ENCODE data around the gene CPXM1. TPM values are rescaled to one million over a fixed set of nuclear protein-coding genes. Genes with fewer than 3 reads are reported as not detected.
A peak's percentile ranks its signal among the peaks of the same experiment; 100 is the strongest.
"Not testable (repeated sequence)": the region's sequence is repeated elsewhere in the genome, so short reads cannot be mapped to it uniquely, and the experiment has no call there.

CPXM1 gene
- total RNA-seq, 2 donors from 2014 or later = 80.1 to 106 TPM

DNA sequence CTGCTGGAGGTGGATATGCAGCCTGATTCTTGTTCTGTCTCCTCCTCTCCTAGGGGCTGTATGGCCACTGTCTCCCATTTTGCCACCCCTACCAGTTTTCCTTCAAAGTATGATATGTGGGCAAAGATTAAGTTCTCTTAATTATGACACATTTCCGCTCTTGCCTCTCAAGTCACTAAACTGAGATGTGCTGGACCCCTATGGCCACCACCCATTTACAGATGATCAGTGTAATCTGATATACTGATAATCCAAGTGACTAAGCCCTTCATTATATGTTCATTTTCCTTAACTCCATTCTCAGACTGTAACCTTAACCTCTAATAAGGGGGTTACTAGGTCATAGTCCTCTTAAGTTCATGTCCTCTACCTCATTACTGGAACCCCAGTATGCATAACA, 13.6 kb upstream of the CPXM1 start:
- H3K4me3 ChIP-seq (ENCODE audit: low read length) = no peak overlapping the region
- H3K9ac ChIP-seq (ENCODE audit: extremely low read depth, low read length, poor library complexity, severe bottlenecking) = no peak overlapping the region
- 67 to 93% methylated on average over 1 of the region's 1 CpG for WGBS, 2 experiments (ENCODE audit: insufficient coverage in 1 of 2, insufficient read length in 1 of 2)
- H3K9me3 ChIP-seq (ENCODE audit: control insufficient read depth, low read length) = peaks cover 9% of the 10 kb centered on the region
- Mint-ChIP-seq H3K4me1 (peaks cover 11% of the 10 kb centered on the region), H3K4me3 (no peak overlapping the region), H3K27me3 (ENCODE audit: insufficient read depth) (peaks cover 53% of the 10 kb centered on the region), H3K27ac (no peak overlapping the region), H3K9me3 (peaks cover 23% of the 10 kb centered on the region), H3K36me3 (ENCODE audit: low read depth) (no peaks in the 10 kb centered on the region)
- DNase-seq = peak; percentile 30
- H3K4me1 ChIP-seq (ENCODE audit: control insufficient read depth, insufficient read depth, low read length) = peaks cover 5% of the 10 kb centered on the region
- TF ChIP-seq, protein P1, sequence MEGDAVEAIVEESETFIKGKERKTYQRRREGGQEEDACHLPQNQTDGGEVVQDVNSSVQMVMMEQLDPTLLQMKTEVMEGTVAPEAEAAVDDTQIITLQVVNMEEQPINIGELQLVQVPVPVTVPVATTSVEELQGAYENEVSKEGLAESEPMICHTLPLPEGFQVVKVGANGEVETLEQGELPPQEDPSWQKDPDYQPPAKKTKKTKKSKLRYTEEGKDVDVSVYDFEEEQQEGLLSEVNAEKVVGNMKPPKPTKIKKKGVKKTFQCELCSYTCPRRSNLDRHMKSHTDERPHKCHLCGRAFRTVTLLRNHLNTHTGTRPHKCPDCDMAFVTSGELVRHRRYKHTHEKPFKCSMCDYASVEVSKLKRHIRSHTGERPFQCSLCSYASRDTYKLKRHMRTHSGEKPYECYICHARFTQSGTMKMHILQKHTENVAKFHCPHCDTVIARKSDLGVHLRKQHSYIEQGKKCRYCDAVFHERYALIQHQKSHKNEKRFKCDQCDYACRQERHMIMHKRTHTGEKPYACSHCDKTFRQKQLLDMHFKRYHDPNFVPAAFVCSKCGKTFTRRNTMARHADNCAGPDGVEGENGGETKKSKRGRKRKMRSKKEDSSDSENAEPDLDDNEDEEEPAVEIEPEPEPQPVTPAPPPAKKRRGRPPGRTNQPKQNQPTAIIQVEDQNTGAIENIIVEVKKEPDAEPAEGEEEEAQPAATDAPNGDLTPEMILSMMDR (conservative IDR thresholded peaks at IDR 0.05) = no peak
- H3K27ac ChIP-seq (ENCODE audit: low read depth, low read length) = no peak overlapping the region
- peaks cover 6% of the 10 kb centered on the region for H3K27me3 ChIP-seq (ENCODE audit: control insufficient read depth, insufficient read depth, low read length, poor library complexity, severe bottlenecking)
- no peaks in the 10 kb centered on the region for H3K36me3 ChIP-seq (ENCODE audit: control insufficient read depth, insufficient read depth, low read length)

DNA sequence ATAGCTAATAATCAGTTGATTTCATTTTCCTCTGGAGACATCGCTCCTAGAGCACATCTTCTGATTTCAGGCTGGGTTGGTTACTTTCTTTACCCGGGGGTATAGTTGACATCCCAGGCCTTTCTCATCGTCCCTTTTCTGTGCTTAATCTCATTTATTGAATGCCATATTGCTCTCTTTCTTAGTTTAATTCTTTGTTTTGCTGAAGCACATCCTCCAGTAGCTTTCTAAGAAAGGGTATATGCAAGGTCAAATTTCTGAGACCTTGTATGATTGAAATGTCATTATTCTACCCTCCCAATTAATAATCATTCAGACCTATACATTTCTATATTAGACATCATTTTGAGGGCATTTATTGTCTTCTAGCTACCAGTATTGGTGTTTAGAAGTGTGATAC, 11.8 kb upstream of the CPXM1 start:
- 79 to 85% methylated on average over 3 of the region's 3 CpGs for WGBS, 2 experiments (ENCODE audit: insufficient coverage in 1 of 2, insufficient read length in 1 of 2)
- no peaks in the 10 kb centered on the region for H3K36me3 ChIP-seq (ENCODE audit: control insufficient read depth, insufficient read depth, low read length)
- Mint-ChIP-seq H3K36me3 (ENCODE audit: low read depth) (no peaks in the 10 kb centered on the region), H3K4me3 (no peak overlapping the region), H3K27ac (no peak overlapping the region), H3K4me1 (peaks cover 11% of the 10 kb centered on the region), H3K9me3 (peaks cover 23% of the 10 kb centered on the region), H3K27me3 (ENCODE audit: insufficient read depth) (peaks cover 51% of the 10 kb centered on the region)
- H3K9me3 ChIP-seq (ENCODE audit: control insufficient read depth, low read length) = peaks cover 9% of the 10 kb centered on the region
- DNase-seq = peak; percentile 6
- TF ChIP-seq, protein P1 (conservative IDR thresholded peaks at IDR 0.05) = no peak
- no peak overlapping the region for H3K4me3 ChIP-seq (ENCODE audit: low read length)
- no peak overlapping the region for H3K9ac ChIP-seq (ENCODE audit: extremely low read depth, low read length, poor library complexity, severe bottlenecking)
- H3K27ac ChIP-seq (ENCODE audit: low read depth, low read length) = no peak overlapping the region
- peaks cover 8% of the 10 kb centered on the region for H3K27me3 ChIP-seq (ENCODE audit: control insufficient read depth, insufficient read depth, low read length, poor library complexity, severe bottlenecking)
- peaks cover 5% of the 10 kb centered on the region for H3K4me1 ChIP-seq (ENCODE audit: control insufficient read depth, insufficient read depth, low read length)

GRCh38 chr20:2809690-2810089, 9.3 kb upstream of the CPXM1 start:
- Histone ChIP-seq H3K27me3 (ENCODE audit: control insufficient read depth, insufficient read depth, low read length, poor library complexity, severe bottlenecking) (peaks cover 33% of the 10 kb centered on the region), H3K4me1 (ENCODE audit: control insufficient read depth, insufficient read depth, low read length) (peaks cover 5% of the 10 kb centered on the region), H3K27ac (ENCODE audit: low read depth, low read length) (no peak overlapping the region), H3K9me3 (ENCODE audit: control insufficient read depth, low read length) (peaks cover 9% of the 10 kb centered on the region), H3K36me3 (ENCODE audit: control insufficient read depth, insufficient read depth, low read length) (no peaks in the 10 kb centered on the region), H3K4me3 (ENCODE audit: low read length) (no peak overlapping the region), H3K9ac (ENCODE audit: extremely low read depth, low read length, poor library complexity, severe bottlenecking) (no peak overlapping the region)
- no peak for DNase-seq
- Mint-ChIP-seq H3K27ac (no peak overlapping the region), H3K4me1 (peaks cover 8% of the 10 kb centered on the region), H3K36me3 (ENCODE audit: low read depth) (no peaks in the 10 kb centered on the region), H3K27me3 (ENCODE audit: insufficient read depth) (peaks cover 72% of the 10 kb centered on the region), H3K4me3 (no peak overlapping the region), H3K9me3 (peaks cover 23% of the 10 kb centered on the region)
- WGBS, 2 experiments (ENCODE audit: insufficient coverage in 1 of 2, insufficient read length in 1 of 2) = 94 to 96% methylated on average over 7 to 10 of the region's 10 CpGs
- TF ChIP-seq, protein P1 (conservative IDR thresholded peaks at IDR 0.05) = no peak

DNA sequence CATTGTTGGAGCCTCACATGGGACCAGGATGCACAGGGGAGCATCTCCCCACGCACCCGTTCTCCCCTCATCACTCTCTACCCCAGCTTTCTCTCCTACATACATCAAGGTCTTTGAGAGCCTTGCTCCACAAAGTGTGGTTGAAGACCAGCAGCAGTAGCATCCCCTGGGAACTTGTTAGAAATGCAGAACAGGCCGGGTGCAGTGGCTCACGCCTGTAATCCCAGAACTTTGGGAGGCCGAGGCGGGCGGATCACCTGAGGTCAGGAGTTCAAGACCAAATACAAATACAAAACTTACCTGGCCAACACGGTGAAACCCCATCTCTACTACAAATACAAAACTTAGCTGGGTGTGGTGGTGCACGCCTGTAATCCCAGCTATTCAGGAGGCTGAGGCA, 7.5 kb upstream of the CPXM1 start:
- not testable (repeated sequence) for H3K4me3 Mint-ChIP-seq; H3K4me1 Mint-ChIP-seq; H3K27ac ChIP-seq (ENCODE audit: low read depth, low read length); H3K36me3 ChIP-seq (ENCODE audit: control insufficient read depth, insufficient read depth, low read length); H3K4me3 ChIP-seq (ENCODE audit: low read length); H3K27ac Mint-ChIP-seq; H3K9ac ChIP-seq (ENCODE audit: extremely low read depth, low read length, poor library complexity, severe bottlenecking); H3K4me1 ChIP-seq (ENCODE audit: control insufficient read depth, insufficient read depth, low read length); H3K36me3 Mint-ChIP-seq (ENCODE audit: low read depth); DNase-seq; H3K9me3 ChIP-seq (ENCODE audit: control insufficient read depth, low read length)
- peaks cover 84% of the 10 kb centered on the region for H3K27me3 Mint-ChIP-seq (ENCODE audit: insufficient read depth)
- H3K27me3 ChIP-seq (ENCODE audit: control insufficient read depth, insufficient read depth, low read length, poor library complexity, severe bottlenecking) = peaks cover 51% of the 10 kb centered on the region
- peaks cover 18% of the 10 kb centered on the region for H3K9me3 Mint-ChIP-seq
- WGBS, 2 experiments (ENCODE audit: insufficient coverage in 1 of 2, insufficient read length in 1 of 2) = 92 to 100% methylated on average over 1 to 8 of the region's 9 CpGs

All from endodermal cell (in vitro differentiated cells).